ENCODE results near the gene RMDN2.
"Not testable (repeated sequence)": the region's sequence is repeated elsewhere in the genome, so short reads cannot be mapped to it uniquely, and the experiment has no call there.

The RMDN2 gene

DNA sequence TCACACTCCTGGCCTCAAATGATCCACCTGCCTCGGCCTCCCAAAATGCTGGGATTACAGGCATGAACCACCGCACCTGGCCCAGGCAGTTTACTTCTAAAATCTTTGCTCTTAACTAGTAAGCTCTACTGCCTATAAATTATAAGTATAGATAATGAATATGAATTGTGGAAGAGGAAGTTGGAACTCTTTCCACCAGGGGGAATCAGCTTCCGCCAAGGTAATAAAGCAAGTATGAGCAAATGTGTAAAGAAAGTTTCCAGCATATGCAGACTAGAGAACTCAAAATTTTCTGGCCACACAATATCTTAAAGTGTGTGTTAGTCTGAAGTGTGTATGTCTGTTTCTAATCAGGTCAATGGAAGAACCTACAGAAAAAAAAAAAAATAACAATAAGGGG, 68.1 kb downstream of the RMDN2 start:
- DNase-seq (ENCODE audit: low read depth): no peak
- TF ChIP-seq, protein P1, sequence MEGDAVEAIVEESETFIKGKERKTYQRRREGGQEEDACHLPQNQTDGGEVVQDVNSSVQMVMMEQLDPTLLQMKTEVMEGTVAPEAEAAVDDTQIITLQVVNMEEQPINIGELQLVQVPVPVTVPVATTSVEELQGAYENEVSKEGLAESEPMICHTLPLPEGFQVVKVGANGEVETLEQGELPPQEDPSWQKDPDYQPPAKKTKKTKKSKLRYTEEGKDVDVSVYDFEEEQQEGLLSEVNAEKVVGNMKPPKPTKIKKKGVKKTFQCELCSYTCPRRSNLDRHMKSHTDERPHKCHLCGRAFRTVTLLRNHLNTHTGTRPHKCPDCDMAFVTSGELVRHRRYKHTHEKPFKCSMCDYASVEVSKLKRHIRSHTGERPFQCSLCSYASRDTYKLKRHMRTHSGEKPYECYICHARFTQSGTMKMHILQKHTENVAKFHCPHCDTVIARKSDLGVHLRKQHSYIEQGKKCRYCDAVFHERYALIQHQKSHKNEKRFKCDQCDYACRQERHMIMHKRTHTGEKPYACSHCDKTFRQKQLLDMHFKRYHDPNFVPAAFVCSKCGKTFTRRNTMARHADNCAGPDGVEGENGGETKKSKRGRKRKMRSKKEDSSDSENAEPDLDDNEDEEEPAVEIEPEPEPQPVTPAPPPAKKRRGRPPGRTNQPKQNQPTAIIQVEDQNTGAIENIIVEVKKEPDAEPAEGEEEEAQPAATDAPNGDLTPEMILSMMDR (conservative IDR thresholded peaks at IDR 0.05; ENCODE audit: low read depth, low read length): peak; percentile 48
- no peak overlapping the region for H3K4me3 ChIP-seq (ENCODE audit: low read length)

DNA sequence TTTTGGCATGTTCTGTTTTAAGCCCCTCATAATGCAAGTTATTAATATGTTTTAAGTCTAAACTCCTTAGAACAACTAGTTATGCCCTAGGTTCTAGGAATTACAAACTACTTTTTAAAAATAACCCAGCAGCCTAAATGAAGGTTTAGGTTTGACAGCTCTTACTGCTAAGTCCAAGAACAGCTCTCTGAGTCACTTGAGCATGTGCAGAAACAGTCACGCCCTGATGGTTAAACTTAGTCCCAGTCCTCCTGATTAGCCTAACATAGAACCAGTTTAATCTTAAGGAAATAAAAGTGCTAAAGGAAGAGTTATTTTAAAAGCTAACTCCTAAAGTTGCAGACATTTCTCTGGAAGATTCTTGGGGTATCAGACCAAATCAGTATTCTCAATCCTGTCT, 72.5 kb downstream of the RMDN2 start:
- no peak for DNase-seq (ENCODE audit: low read depth)
- no peak overlapping the region for H3K4me3 ChIP-seq (ENCODE audit: low read length)
- TF ChIP-seq, protein P1 (conservative IDR thresholded peaks at IDR 0.05; ENCODE audit: low read depth, low read length): no peak

DNA sequence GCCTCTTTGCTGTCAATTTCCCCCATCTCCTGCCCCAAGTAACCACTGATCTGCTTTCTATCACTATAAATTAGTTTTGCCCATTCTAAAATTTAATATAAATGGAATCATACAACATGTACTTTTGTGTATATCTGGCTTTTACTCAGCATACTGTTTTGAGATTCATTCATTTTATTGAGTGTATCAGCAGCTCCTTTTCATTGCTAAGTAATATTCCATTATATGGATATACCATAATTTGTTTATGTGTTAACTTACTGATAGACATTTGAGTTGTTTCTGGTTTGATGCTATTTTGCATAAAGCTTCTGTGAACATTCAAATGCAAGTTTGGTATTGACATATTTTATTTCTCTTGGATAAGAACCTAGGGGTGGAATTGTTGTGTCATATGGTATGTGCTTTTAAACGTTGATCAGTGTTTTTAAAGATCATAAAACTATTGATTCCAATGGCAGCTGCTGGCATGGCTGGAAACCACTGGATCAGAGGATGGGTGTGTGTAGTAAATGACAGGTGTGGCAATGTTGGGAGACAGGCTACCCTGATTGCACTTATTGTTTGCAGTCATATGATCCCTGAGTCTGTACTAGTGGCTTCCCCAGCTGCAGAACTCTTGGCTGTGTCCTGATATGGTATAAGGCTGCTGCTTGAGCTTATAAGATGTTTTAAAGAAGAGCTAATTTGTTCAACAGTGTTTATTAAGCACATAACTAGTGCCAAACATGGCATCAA, 75.6 kb downstream of the RMDN2 start:
- DNase-seq (ENCODE audit: low read depth): no peak
- H3K4me3 ChIP-seq (ENCODE audit: low read length): no peak overlapping the region
- TF ChIP-seq, protein P1 (conservative IDR thresholded peaks at IDR 0.05; ENCODE audit: low read depth, low read length): no peak

DNA sequence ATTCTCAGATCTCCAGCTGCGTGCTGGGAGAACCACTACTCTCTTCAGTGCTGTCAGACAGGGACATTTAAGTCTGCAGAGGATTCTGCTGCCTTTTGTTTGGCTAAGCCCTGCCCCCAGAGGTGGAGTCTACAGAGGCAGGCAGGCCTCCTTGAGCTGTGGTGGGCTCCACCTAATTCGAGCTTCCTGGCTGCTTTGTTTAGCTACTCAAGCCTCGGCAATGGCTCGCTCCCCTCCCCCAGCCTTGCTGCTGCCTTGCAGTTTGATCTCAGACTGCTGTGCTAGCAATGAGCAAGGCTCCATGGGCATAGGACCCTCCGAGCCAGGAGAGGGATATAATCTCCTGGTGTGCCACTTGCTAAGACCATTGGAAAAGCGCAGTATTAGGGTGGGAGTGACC, 85.1 kb downstream of the RMDN2 start:
- not testable (repeated sequence) for H3K4me3 ChIP-seq (ENCODE audit: low read length); DNase-seq (ENCODE audit: low read depth)

DNA sequence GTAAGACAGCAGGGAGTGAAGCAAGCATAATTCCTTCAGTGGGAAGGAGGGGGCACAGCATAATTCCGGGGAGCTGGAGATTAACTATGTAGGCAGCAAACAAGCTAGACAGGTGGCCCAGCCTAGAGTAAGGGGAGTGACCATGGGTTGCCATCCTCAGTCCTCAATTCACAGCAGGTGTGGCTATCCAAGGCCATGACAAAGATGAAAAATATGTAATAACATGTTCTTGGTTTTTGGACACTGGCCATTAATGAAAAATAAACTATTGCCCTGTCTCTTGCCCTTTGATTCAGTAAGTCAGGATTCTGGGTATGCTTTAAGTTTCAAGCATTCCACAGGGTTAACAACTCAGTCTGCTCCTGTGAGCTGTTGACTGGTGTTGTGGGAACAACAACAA, 85.9 kb downstream of the RMDN2 start:
- H3K4me3 ChIP-seq (ENCODE audit: low read length): no peak overlapping the region
- no peak for DNase-seq (ENCODE audit: low read depth)
- TF ChIP-seq, protein P1 (conservative IDR thresholded peaks at IDR 0.05; ENCODE audit: low read depth, low read length): no peak

DNA sequence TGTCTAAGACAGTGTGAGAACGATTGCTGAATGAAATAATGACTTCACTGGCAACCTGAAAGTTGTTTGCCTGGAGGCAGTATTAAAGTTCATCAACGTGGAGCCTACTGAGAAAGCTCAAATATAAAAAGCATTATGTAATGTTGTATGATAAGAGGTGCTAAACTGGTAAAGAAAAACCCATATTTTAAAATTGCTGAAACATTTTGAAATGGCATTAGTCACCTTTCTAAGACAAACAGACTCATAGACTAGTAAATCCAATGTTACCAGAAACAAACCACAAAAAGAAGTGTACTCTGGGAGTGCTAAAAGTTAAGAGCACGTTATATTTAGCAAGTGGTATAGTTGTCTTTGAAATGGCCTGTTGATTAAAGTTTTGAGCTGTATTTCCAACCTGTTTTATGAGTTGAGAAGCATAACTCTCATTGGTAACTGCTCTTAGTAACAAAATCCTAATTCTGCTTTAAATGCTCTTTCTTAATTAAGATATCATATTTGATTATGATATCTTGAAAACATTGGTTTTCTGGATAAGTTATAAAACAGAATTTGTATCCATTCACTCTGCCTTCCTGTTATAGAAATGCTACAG, 88.2 kb downstream of the RMDN2 start:
- TF ChIP-seq, protein P1 (conservative IDR thresholded peaks at IDR 0.05; ENCODE audit: low read depth, low read length): no peak
- no peak for DNase-seq (ENCODE audit: low read depth)

DNA sequence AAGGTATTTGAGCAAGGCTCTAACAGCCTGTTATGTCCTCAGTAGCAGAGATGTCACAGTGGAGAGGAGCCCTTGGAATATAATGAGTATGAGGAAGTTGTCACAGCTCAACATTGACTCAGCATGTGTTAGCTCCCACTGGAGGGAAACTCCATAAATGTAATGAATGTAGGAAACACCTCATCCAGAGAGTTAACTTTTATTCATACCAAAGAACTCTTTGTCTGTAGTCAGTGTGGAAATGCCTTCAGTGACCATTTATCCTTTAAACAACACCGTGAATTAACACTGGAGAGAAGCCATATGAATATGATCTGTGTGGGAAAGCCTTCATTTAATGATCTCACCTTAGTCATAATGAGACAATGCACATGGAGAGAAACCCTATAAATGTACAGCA, 91.1 kb downstream of the RMDN2 start:
- no peak for DNase-seq (ENCODE audit: low read depth)
- H3K4me3 ChIP-seq (ENCODE audit: low read length): no peak overlapping the region

More for the DNA sequence above, 88.2 kb downstream of the RMDN2 start:
- H3K4me3 ChIP-seq (ENCODE audit: low read length): no peak overlapping the region

More for the DNA sequence above, 91.1 kb downstream of the RMDN2 start:
- TF ChIP-seq, protein P1 (conservative IDR thresholded peaks at IDR 0.05; ENCODE audit: low read depth, low read length): no peak
